Hepatocyte (in vitro differentiated cells): ENCODE results near the gene SALL4. TPM values are rescaled to one million over a fixed set of nuclear protein-coding genes. Genes with fewer than 3 reads are reported as not detected.

Source experiments
- DNase-seq: peaks from one replicate; pipeline ENCODE4 v3.0.0-alpha.2; 2016; ENCODE audit warnings: low spot score
- H2AFZ ChIP-seq: fragments of 200-600 bp; sonication (generic); 2 replicates; pipeline ENCODE4 v1.6.0; 2016; ENCODE audit warnings: antibody characterized with exemption, mild to moderate bottlenecking
- H3K27ac ChIP-seq: fragments of 200-600 bp; sonication (generic); 2 replicates; pipeline ENCODE4 v1.5.1; 2016; ENCODE audit warnings: mild to moderate bottlenecking
- H3K27me3 ChIP-seq: fragments of 200-600 bp; sonication (generic); 2 replicates; pipeline ENCODE4 v1.6.1; 2016
- H3K36me3 ChIP-seq: fragments of 200-600 bp; sonication (generic); replicated peaks from 2 replicates; pipeline ENCODE4 v1.5.1; 2016; ENCODE audit warnings: low read depth; ENCODE audit not compliant: insufficient read depth
- H3K4me1 ChIP-seq: fragments of 200-600 bp; sonication (generic); 2 replicates; pipeline ENCODE4 v1.5.1; 2016; ENCODE audit warnings: mild to moderate bottlenecking, moderate library complexity; ENCODE audit not compliant: insufficient read depth
- H3K4me2 ChIP-seq: fragments of 200-600 bp; sonication (generic); 2 replicates; pipeline ENCODE4 v1.6.0; 2016
- H3K4me3 ChIP-seq: fragments of 200-600 bp; sonication (generic); 2 replicates; pipeline ENCODE4 v1.5.1; 2016; ENCODE audit warnings: mild to moderate bottlenecking
- H3K79me2 ChIP-seq: fragments of 200-600 bp; sonication (generic); 2 replicates; pipeline ENCODE4 v1.6.0; 2017; ENCODE audit warnings: mild to moderate bottlenecking
- H3K9me2 ChIP-seq: fragments of 200-600 bp; sonication (generic); replicated peaks from 2 replicates; pipeline ENCODE4 v1.6.0; 2017; ENCODE audit warnings: mild to moderate bottlenecking; ENCODE audit not compliant: insufficient read depth
- H3K9me3 ChIP-seq: fragments of 200-600 bp; sonication (generic); 2 replicates; pipeline ENCODE4 v1.5.1; 2016; ENCODE audit warnings: low read depth, mild to moderate bottlenecking
- H4K20me1 ChIP-seq: fragments of 200-600 bp; sonication (generic); 2 replicates; pipeline ENCODE4 v1.6.0; 2016; ENCODE audit warnings: mild to moderate bottlenecking; ENCODE audit not compliant: insufficient read depth, poor library complexity, severe bottlenecking
- CTCF ChIP-seq: fragments of 200-600 bp; sonication (generic); IDR thresholded peaks from 2 replicates; pipeline ENCODE4 v1.5.1; 2016; ENCODE audit warnings: antibody characterized with exemption, mild to moderate bottlenecking; ENCODE audit not compliant: poor library complexity
- EZH2 ChIP-seq: fragments of 200-600 bp; sonication (generic); IDR thresholded peaks from 2 replicates; pipeline ENCODE4 v1.6.1; 2016; ENCODE audit warnings: antibody characterized with exemption, mild to moderate bottlenecking, borderline replicate concordance
- EZH2phosphoT487 ChIP-seq: fragments of 200-600 bp; sonication (generic); IDR thresholded peaks from one replicate; pipeline ENCODE4 v1.6.1; 2018; ENCODE audit warnings: antibody characterized with exemption, mild to moderate bottlenecking, low read depth, moderate library complexity; ENCODE audit not compliant: unreplicated experiment, severe bottlenecking
- WGBS: methylation state at CpG from one replicate; pipeline ENCODE4 v1.1.6; 2016; ENCODE audit warnings: low lambda C conversion rate; ENCODE audit errors: missing lambda C conversion rate; 5-methylcytosine and 5-hydroxymethylcytosine counted together
- polyA plus RNA-seq: library from polyadenylated mRNA; unstranded; fragments of >200 nt; fragmentation: Nextera tagmentation; extraction: Ambion mirVana; gene quantifications from 2 replicates; pipeline ENCODE4 v1.2.1, GENCODE V29; 2016
- total RNA-seq: library from RNA; depleted of rRNA; stranded (reverse); fragments of >200 nt; gene quantifications from 2 replicates; pipeline ENCODE4 v1.2.3, GENCODE V29; 2014

The SALL4 gene
- total and polyA plus RNA-seq, 2 experiments from 2014 or later = 6.3 to 14.9 TPM

- peak; percentile 55 for DNase-seq
- no peak for TF ChIP-seq EZH2
- peak; percentile 18 for TF ChIP-seq EZH2phosphoT487
- no peaks in the 10 kb centered on the region for H3K79me2 ChIP-seq
- no peaks in the 10 kb centered on the region for H3K9me3 ChIP-seq
- H3K36me3 ChIP-seq = no peaks in the 10 kb centered on the region
- H3K4me3 ChIP-seq = no peak overlapping the region
- H3K27ac ChIP-seq = peak overlapping the region; percentile 6
- no peak overlapping the region for H2AFZ ChIP-seq
- no peaks in the 10 kb centered on the region for H3K4me1 ChIP-seq
- H4K20me1 ChIP-seq = no peaks in the 10 kb centered on the region
- no peaks in the 10 kb centered on the region for H3K9me2 ChIP-seq
- WGBS = 53% methylated on average over 6 of the region's 6 CpGs
- H3K4me2 ChIP-seq = peak overlapping the region; percentile 51
- no peaks in the 10 kb centered on the region for H3K27me3 ChIP-seq
Observed at GRCh38 chr20:51831866-51832265, 29.5 kb upstream of the SALL4 start.

DNA sequence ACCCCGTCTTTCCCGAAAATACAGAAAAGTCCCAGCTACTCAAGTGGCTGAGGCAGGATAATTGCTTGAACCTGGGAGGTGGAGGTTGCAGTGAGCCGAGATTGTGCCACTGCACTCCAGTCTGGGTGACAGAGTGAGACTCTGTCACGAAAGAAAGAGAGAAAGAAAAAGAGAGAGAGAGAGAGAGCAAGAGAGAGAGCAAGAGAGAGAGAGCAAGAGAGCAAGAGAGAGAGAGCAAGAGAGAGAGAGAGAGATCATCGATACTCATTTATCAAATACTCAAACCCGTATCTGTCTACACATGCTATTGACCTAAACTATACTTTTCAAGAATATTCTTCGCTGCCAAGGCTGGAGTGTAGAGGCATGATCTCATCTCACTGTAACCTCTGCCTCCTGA is 28.2 kb upstream of the SALL4 start:
- no peaks in the 10 kb centered on the region for H3K4me1 ChIP-seq
- TF ChIP-seq EZH2phosphoT487 (no peak), CTCF (no peak), EZH2 (no peak)
- no peaks in the 10 kb centered on the region for H3K9me3 ChIP-seq
- no peak overlapping the region for H3K27ac ChIP-seq
- DNase-seq = no peak
- H3K4me2 ChIP-seq = no peak overlapping the region
- H3K4me3 ChIP-seq = no peak overlapping the region
- no peaks in the 10 kb centered on the region for H3K36me3 ChIP-seq
- no peak overlapping the region for H2AFZ ChIP-seq
- no peaks in the 10 kb centered on the region for H4K20me1 ChIP-seq
- WGBS = 94% methylated on average over 7 of the region's 7 CpGs
- no peaks in the 10 kb centered on the region for H3K27me3 ChIP-seq
- H3K9me2 ChIP-seq = no peaks in the 10 kb centered on the region
- no peaks in the 10 kb centered on the region for H3K79me2 ChIP-seq

DNA sequence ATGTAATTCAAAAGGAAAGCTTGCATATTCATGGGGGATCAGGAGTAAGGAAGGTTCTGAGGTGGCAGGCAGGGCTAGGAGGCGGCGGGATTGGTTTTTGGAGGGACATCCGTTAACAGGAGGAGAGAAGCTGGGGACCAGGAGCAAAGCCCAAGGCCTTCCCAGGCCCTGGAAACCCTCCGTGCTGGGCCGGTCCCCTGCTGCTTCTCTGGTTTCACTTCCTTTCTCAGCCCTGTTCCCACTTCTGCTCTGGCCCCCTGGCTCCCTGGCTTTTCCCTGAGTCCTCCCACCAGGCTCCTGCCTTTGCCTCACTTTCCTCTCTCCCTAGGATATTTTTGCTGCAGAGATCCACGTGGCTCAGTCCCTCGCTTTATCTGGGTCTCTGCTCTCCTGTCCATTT is 26.4 kb upstream of the SALL4 start:
- no peaks in the 10 kb centered on the region for H3K9me3 ChIP-seq
- no peak overlapping the region for H3K27ac ChIP-seq
- H4K20me1 ChIP-seq = no peaks in the 10 kb centered on the region
- TF ChIP-seq CTCF = no peak
- no peak for TF ChIP-seq EZH2
- no peak for TF ChIP-seq EZH2phosphoT487
- WGBS = 65% methylated on average over 7 of the region's 7 CpGs
- no peaks in the 10 kb centered on the region for H3K9me2 ChIP-seq
- no peaks in the 10 kb centered on the region for H3K4me1 ChIP-seq
- no peak overlapping the region for H2AFZ ChIP-seq
- no peaks in the 10 kb centered on the region for H3K27me3 ChIP-seq
- H3K79me2 ChIP-seq = no peaks in the 10 kb centered on the region
- DNase-seq = no peak
- H3K36me3 ChIP-seq = no peaks in the 10 kb centered on the region
- no peak overlapping the region for H3K4me2 ChIP-seq
- no peak overlapping the region for H3K4me3 ChIP-seq

DNA sequence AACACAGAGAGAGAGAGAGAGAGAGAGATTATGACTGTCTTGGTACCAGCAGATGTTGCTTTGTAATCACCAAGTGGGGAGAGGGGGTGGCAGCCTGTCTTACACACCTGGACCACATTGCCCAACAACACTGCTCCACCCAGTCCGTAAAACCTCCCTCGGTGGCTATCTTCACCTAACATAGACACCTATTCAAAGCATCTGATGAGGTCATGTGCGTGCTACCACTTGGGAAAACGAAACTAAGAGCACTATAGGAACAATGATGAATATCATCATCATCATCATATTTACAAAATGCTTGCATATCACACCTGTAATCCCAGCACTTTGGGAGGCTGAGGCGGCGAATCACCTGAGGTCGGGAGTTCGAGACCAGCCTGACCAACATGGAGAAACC is 24.1 kb upstream of the SALL4 start:
- Histone ChIP-seq H3K79me2 (no peaks in the 10 kb centered on the region), H3K9me2 (no peaks in the 10 kb centered on the region), H4K20me1 (no peaks in the 10 kb centered on the region), H2AFZ (no peak overlapping the region), H3K9me3 (no peaks in the 10 kb centered on the region), H3K4me3 (no peak overlapping the region), H3K4me2 (no peak overlapping the region), H3K27ac (no peak overlapping the region), H3K36me3 (no peaks in the 10 kb centered on the region), H3K27me3 (no peaks in the 10 kb centered on the region), H3K4me1 (no peaks in the 10 kb centered on the region)
- 83% methylated on average over 8 of the region's 8 CpGs for WGBS
- no peak for TF ChIP-seq CTCF
- TF ChIP-seq EZH2 = no peak
- TF ChIP-seq EZH2phosphoT487 = no peak
- DNase-seq = no peak
